Uterus (tissue), 2 donors: ENCODE measurements around the gene TARBP2.

Experiments
- POLR2A ChIP-seq, 2 donors: fragments of 450-650 bp; IDR thresholded peaks; one replicate each; pipeline ENCODE4 v1.6.1; 2016; ENCODE audit warnings: antibody characterized with exemption in 2 of 2, mild to moderate bottlenecking in 1 of 2, moderate library complexity in 1 of 2
- TF ChIP-seq, protein P1 (sequence below), 4 experiments: fragments of 200-600 bp in 2 of 4; fragments of 450-650 bp in 2 of 4; sonication (generic) in 2 of 4; IDR thresholded peaks; one replicate each; pipeline ENCODE4 v1.5.1; 2016 to 2019; ENCODE audit warnings: antibody characterized with exemption in 4 of 4, mild to moderate bottlenecking in 2 of 4, moderate library complexity in 1 of 4

DNA sequence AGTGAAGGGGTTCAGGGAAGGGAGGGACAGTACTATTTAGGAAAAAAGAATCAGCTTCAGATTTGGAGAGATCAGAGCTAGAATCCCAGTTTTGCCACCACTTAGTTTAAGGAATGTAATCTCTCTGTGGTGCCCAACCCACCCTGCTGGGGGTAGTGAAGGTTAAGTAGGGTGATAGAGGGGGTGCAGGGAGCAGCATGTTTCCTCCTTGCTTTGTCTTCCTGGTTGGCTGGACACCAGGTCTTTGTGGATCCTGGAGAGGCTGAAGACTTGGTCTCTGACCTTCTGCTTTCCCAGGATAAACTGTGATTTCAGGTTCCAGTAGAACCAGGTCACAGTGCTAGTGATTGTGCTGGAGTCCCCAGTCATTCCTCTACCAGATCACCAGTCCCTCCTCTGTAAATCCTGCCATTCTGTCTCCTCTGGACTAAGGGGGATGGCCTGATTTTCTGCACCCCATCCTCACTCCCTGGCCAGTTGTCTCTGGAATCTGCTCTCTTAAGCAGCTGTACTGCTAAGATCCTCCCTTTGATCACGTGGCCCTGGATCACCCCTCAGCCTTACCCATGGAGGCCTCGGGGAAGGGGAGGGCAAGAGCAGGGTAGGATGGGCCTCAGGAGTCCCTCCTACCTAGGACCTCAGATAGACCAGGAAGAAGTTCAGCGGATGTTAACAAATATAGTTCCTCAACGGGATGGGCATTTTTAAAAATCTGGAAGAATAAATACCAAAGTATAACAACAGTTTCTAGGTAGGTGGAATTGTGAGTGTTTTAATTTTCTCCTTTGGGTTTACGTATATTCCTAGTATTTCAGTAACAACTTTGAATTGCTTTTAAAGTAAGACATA, 5.0 kb upstream of the TARBP2 start:
- TF ChIP-seq, protein P1, sequence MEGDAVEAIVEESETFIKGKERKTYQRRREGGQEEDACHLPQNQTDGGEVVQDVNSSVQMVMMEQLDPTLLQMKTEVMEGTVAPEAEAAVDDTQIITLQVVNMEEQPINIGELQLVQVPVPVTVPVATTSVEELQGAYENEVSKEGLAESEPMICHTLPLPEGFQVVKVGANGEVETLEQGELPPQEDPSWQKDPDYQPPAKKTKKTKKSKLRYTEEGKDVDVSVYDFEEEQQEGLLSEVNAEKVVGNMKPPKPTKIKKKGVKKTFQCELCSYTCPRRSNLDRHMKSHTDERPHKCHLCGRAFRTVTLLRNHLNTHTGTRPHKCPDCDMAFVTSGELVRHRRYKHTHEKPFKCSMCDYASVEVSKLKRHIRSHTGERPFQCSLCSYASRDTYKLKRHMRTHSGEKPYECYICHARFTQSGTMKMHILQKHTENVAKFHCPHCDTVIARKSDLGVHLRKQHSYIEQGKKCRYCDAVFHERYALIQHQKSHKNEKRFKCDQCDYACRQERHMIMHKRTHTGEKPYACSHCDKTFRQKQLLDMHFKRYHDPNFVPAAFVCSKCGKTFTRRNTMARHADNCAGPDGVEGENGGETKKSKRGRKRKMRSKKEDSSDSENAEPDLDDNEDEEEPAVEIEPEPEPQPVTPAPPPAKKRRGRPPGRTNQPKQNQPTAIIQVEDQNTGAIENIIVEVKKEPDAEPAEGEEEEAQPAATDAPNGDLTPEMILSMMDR (IDR thresholded peaks at IDR 0.05) = no peak
- TF ChIP-seq POLR2A (IDR thresholded peaks at IDR 0.05) = no peak
